OCI-LY3 (cell line): ENCODE results near the gene DDIAS.

ENCODE experiments used
- EZH2phosphoT487 ChIP-seq: fragments of 200-600 bp; shearing (Covaris generic); IDR thresholded peaks from 2 replicates; pipeline ENCODE4 v1.6.1; 2018; ENCODE audit warnings: antibody characterized with exemption, mixed run types, low read depth
- TF ChIP-seq, protein P1 (sequence below): fragments of 200-600, 300-600 bp; sonication (generic); IDR thresholded peaks from 2 replicates; pipeline ENCODE4 v1.5.1; 2014; ENCODE audit warnings: antibody characterized with exemption, low read length, low read depth

- TF ChIP-seq, protein P1, sequence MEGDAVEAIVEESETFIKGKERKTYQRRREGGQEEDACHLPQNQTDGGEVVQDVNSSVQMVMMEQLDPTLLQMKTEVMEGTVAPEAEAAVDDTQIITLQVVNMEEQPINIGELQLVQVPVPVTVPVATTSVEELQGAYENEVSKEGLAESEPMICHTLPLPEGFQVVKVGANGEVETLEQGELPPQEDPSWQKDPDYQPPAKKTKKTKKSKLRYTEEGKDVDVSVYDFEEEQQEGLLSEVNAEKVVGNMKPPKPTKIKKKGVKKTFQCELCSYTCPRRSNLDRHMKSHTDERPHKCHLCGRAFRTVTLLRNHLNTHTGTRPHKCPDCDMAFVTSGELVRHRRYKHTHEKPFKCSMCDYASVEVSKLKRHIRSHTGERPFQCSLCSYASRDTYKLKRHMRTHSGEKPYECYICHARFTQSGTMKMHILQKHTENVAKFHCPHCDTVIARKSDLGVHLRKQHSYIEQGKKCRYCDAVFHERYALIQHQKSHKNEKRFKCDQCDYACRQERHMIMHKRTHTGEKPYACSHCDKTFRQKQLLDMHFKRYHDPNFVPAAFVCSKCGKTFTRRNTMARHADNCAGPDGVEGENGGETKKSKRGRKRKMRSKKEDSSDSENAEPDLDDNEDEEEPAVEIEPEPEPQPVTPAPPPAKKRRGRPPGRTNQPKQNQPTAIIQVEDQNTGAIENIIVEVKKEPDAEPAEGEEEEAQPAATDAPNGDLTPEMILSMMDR, result no peak
- TF ChIP-seq EZH2phosphoT487, result no peak
These were observed 70.6 kb downstream of the DDIAS start for GRCh38 chr11:82972103-82972502.
